ENCODE results near the gene AFMID.
A peak's percentile ranks its signal among the peaks of the same experiment; 100 is the strongest.

AFMID gene

GRCh38 chr17:78180083-78180482 lies 7.1 kb upstream of the AFMID start:
- DNase-seq: no peak

GRCh38 chr17:78180508-78180907 lies 6.7 kb upstream of the AFMID start:
- DNase-seq: no peak

- no peak for DNase-seq
Observed at GRCh38 chr17:78182504-78182903, 4.7 kb upstream of the AFMID start.

GRCh38 chr17:78183916-78184315 lies 3.2 kb upstream of the AFMID start:
- DNase-seq: no peak

- DNase-seq: no peak
Observed at GRCh38 chr17:78184351-78184750, 2.8 kb upstream of the AFMID start.

- DNase-seq: no peak
Observed at GRCh38 chr17:78184868-78185267, 2.3 kb upstream of the AFMID start.

GRCh38 chr17:78185981-78186691 lies 1.0 kb upstream of the AFMID start:
- no peak for DNase-seq

GRCh38 chr17:78196716-78197115 lies 9.6 kb downstream of the AFMID start:
- DNase-seq: no peak

- DNase-seq: peak; percentile 54
Observed at GRCh38 chr17:78197147-78197832, 10.1 kb downstream of the AFMID start.

GRCh38 chr17:78200451-78200850 lies 13.3 kb downstream of the AFMID start:
- no peak for DNase-seq

- DNase-seq: no peak
Observed at GRCh38 chr17:78202666-78203065, 15.5 kb downstream of the AFMID start.

GRCh38 chr17:78204387-78205123 lies 17.4 kb downstream of the AFMID start:
- DNase-seq: no peak

- DNase-seq: no peak
Observed at GRCh38 chr17:78205124-78205775, 18.1 kb downstream of the AFMID start.

- DNase-seq: no peak
Observed at GRCh38 chr17:78206298-78206697, 19.1 kb downstream of the AFMID start.

GRCh38 chr17:78208486-78208885 lies 21.3 kb downstream of the AFMID start:
- DNase-seq: no peak

- DNase-seq: no peak
Observed at GRCh38 chr17:78210111-78210510, 22.9 kb downstream of the AFMID start.

GRCh38 chr17:78211032-78211431 lies 23.9 kb downstream of the AFMID start:
- DNase-seq: no peak

GRCh38 chr17:78214016-78214705 lies 27.0 kb downstream of the AFMID start, which contains the start of gene BIRC5:
Gene BIRC5, plus strand, starts transcription at chr17:78214253. Its CDS starts 64 bp downstream, at chr17:78214317.
- DNase-seq: peak; percentile 89

GRCh38 chr17:78214706-78215061 lies 27.5 kb downstream of the AFMID start:
- no peak for DNase-seq

- DNase-seq: peak; percentile 80
Observed at GRCh38 chr17:78219396-78220150, 32.4 kb downstream of the AFMID start.

- DNase-seq: no peak
Observed at GRCh38 chr17:78223061-78223460, 35.9 kb downstream of the AFMID start.

GRCh38 chr17:78223765-78224164 lies 36.6 kb downstream of the AFMID start:
- DNase-seq: peak; percentile 70
